ENCODE results near the gene NFIA.

NFIA gene

GRCh38 chr1:61353797-61354406 is 271.5 kb downstream of the NFIA start:
- ATAC-seq (ENCODE audit: low read depth) (no peak), DNase-seq (ENCODE audit: low spot score) (no peak)
- no peak for TF ChIP-seq CTCF (IDR thresholded peaks at IDR 0.05; ENCODE audit: poor library complexity, severe bottlenecking)
- H3K27me3 ChIP-seq (ENCODE audit: insufficient read depth, poor library complexity, severe bottlenecking): no peaks in the 10 kb centered on the region
- H3K4me3 ChIP-seq (ENCODE audit: severe bottlenecking): no peak overlapping the region
- H3K27ac ChIP-seq (ENCODE audit: poor library complexity, severe bottlenecking): no peak overlapping the region
- H3K36me3 ChIP-seq (ENCODE audit: low read depth): peaks cover 37% of the 10 kb centered on the region
- no peaks in the 10 kb centered on the region for H3K9me3 ChIP-seq (ENCODE audit: severe bottlenecking)
- H3K4me1 ChIP-seq (ENCODE audit: insufficient read depth, poor library complexity, severe bottlenecking): peaks cover 20% of the 10 kb centered on the region

- TF ChIP-seq CTCF (IDR thresholded peaks at IDR 0.05; ENCODE audit: poor library complexity, severe bottlenecking): no peak
- DNase-seq (ENCODE audit: low spot score): no peak
- ATAC-seq (ENCODE audit: low read depth): no peak
- Histone ChIP-seq H3K27me3 (ENCODE audit: insufficient read depth, poor library complexity, severe bottlenecking) (no peaks in the 10 kb centered on the region), H3K9me3 (ENCODE audit: severe bottlenecking) (no peaks in the 10 kb centered on the region), H3K4me1 (ENCODE audit: insufficient read depth, poor library complexity, severe bottlenecking) (peaks cover 22% of the 10 kb centered on the region), H3K4me3 (ENCODE audit: severe bottlenecking) (no peak overlapping the region), H3K27ac (ENCODE audit: poor library complexity, severe bottlenecking) (no peak overlapping the region), H3K36me3 (ENCODE audit: low read depth) (peaks cover 57% of the 10 kb centered on the region)
These were observed 273.7 kb downstream of the NFIA start for GRCh38 chr1:61356016-61356415.

GRCh38 chr1:61356995-61357394 is 274.6 kb downstream of the NFIA start:
- Histone ChIP-seq H3K27ac (ENCODE audit: poor library complexity, severe bottlenecking) (no peak overlapping the region), H3K4me3 (ENCODE audit: severe bottlenecking) (no peak overlapping the region), H3K9me3 (ENCODE audit: severe bottlenecking) (no peaks in the 10 kb centered on the region), H3K36me3 (ENCODE audit: low read depth) (peaks cover 61% of the 10 kb centered on the region), H3K4me1 (ENCODE audit: insufficient read depth, poor library complexity, severe bottlenecking) (peaks cover 16% of the 10 kb centered on the region), H3K27me3 (ENCODE audit: insufficient read depth, poor library complexity, severe bottlenecking) (no peaks in the 10 kb centered on the region)
- ATAC-seq (ENCODE audit: low read depth) (no peak), DNase-seq (ENCODE audit: low spot score) (no peak)
- TF ChIP-seq CTCF (IDR thresholded peaks at IDR 0.05; ENCODE audit: poor library complexity, severe bottlenecking): no peak

- no peak overlapping the region for H3K4me3 ChIP-seq (ENCODE audit: severe bottlenecking)
These were observed 275.2 kb downstream of the NFIA start for GRCh38 chr1:61357539-61357938.

More at GRCh38 chr1:61357539-61357938, 275.2 kb downstream of the NFIA start:
- ATAC-seq (ENCODE audit: low read depth): no peak
- no peaks in the 10 kb centered on the region for H3K9me3 ChIP-seq (ENCODE audit: severe bottlenecking)
- no peak for TF ChIP-seq CTCF (IDR thresholded peaks at IDR 0.05; ENCODE audit: poor library complexity, severe bottlenecking)
- peaks cover 56% of the 10 kb centered on the region for H3K36me3 ChIP-seq (ENCODE audit: low read depth)
- DNase-seq (ENCODE audit: low spot score): no peak
- peak overlapping the region; percentile 65 for H3K27ac ChIP-seq (ENCODE audit: poor library complexity, severe bottlenecking)
- H3K4me1 ChIP-seq (ENCODE audit: insufficient read depth, poor library complexity, severe bottlenecking): peaks cover 10% of the 10 kb centered on the region
- no peaks in the 10 kb centered on the region for H3K27me3 ChIP-seq (ENCODE audit: insufficient read depth, poor library complexity, severe bottlenecking)

Measured in RWPE2 (cell line).